Measurements from ENCODE around the gene MEIS1. TPM values are rescaled to one million over a fixed set of nuclear protein-coding genes. Genes with fewer than 3 reads are reported as not detected.
A peak's percentile ranks its signal among the peaks of the same experiment; 100 is the strongest.

MEIS1 gene
- total and polyA plus RNA-seq, 5 experiments from 2014 or later = not detected

GRCh38 chr2:66452917-66453316, 18.0 kb downstream of the MEIS1 start:
- Mint-ChIP-seq H3K36me3 (no peaks in the 10 kb centered on the region), H3K27ac (no peak overlapping the region), H3K27me3 (peaks cover 0 to 5% (median under 1%) of the 10 kb centered on the region in 5 donors), H3K4me3 (no peak overlapping the region), H3K4me1 (no peaks in the 10 kb centered on the region), H3K9me3 (peaks cover 0 to under 1% (median 0%) of the 10 kb centered on the region in 9 donors)
- DNase-seq (no peak), ATAC-seq (no peak)
- POLR2A ChIA-PET = no interaction called here

GRCh38 chr2:66455490-66455889, 20.6 kb downstream of the MEIS1 start:
- ATAC-seq (no peak), DNase-seq (no peak)
- Mint-ChIP-seq H3K27me3 (peaks cover 2 to 16% (median 7%) of the 10 kb centered on the region in 5 donors), H3K4me3 (no peak overlapping the region), H3K27ac (no peak overlapping the region), H3K9me3 (peaks cover 0 to 16% (median 0%) of the 10 kb centered on the region in 9 donors), H3K4me1 (no peaks in the 10 kb centered on the region), H3K36me3 (no peaks in the 10 kb centered on the region)
- POLR2A ChIA-PET = no interaction called here

- Mint-ChIP-seq H3K4me1 (no peaks in the 10 kb centered on the region), H3K27ac (no peak overlapping the region), H3K36me3 (no peaks in the 10 kb centered on the region), H3K9me3 (peaks cover 0 to 16% (median 0%) of the 10 kb centered on the region in 9 donors), H3K27me3 (peaks cover 0 to 16% (median 7%) of the 10 kb centered on the region in 5 donors), H3K4me3 (no peak overlapping the region)
- no peak for DNase-seq
- POLR2A ChIA-PET = no interaction called here
- ATAC-seq = no peak
Observed at GRCh38 chr2:66456183-66457041, 21.5 kb downstream of the MEIS1 start.

GRCh38 chr2:66457545-66457944, 22.6 kb downstream of the MEIS1 start:
- POLR2A ChIA-PET = no interaction called here
- no peak overlapping the region for H3K4me3 Mint-ChIP-seq
- no peaks in the 10 kb centered on the region for H3K4me1 Mint-ChIP-seq
- H3K36me3 Mint-ChIP-seq = no peaks in the 10 kb centered on the region
- DNase-seq (no peak), ATAC-seq (no peak)
- peaks cover 0 to 16% (median 0%) of the 10 kb centered on the region in 9 donors for H3K9me3 Mint-ChIP-seq
- H3K27me3 Mint-ChIP-seq = peaks cover 0 to 16% (median 10%) of the 10 kb centered on the region in 5 donors
- H3K27ac Mint-ChIP-seq = no peak overlapping the region

- Mint-ChIP-seq H3K4me3 (no peak overlapping the region), H3K36me3 (no peaks in the 10 kb centered on the region), H3K9me3 (peaks cover 0 to 16% (median 0%) of the 10 kb centered on the region in 9 donors), H3K4me1 (no peaks in the 10 kb centered on the region), H3K27ac (no peak overlapping the region), H3K27me3 (peaks cover 0 to 16% (median 10%) of the 10 kb centered on the region in 5 donors)
- POLR2A ChIA-PET = no interaction called here
- ATAC-seq = no peak
- no peak for DNase-seq
Observed at GRCh38 chr2:66460031-66460430, 25.1 kb downstream of the MEIS1 start.

GRCh38 chr2:66461001-66461663, 26.2 kb downstream of the MEIS1 start:
- DNase-seq (no peak), ATAC-seq (no peak)
- no peak overlapping the region for H3K4me3 Mint-ChIP-seq
- peaks cover 0 to 16% (median 0%) of the 10 kb centered on the region in 9 donors for H3K9me3 Mint-ChIP-seq
- no peaks in the 10 kb centered on the region for H3K36me3 Mint-ChIP-seq
- POLR2A ChIA-PET = no interaction called here
- peaks cover 0 to 17% (median 10%) of the 10 kb centered on the region in 5 donors for H3K27me3 Mint-ChIP-seq
- no peaks in the 10 kb centered on the region for H3K4me1 Mint-ChIP-seq
- H3K27ac Mint-ChIP-seq = no peak overlapping the region

- Mint-ChIP-seq H3K36me3 (no peaks in the 10 kb centered on the region), H3K27me3 (peaks cover 0 to 24% (median 10%) of the 10 kb centered on the region in 5 donors), H3K4me3 (no peak overlapping the region), H3K4me1 (no peaks in the 10 kb centered on the region), H3K9me3 (peaks cover 0 to 16% (median 0%) of the 10 kb centered on the region in 9 donors), H3K27ac (no peak overlapping the region)
- POLR2A ChIA-PET = no interaction called here
- DNase-seq = no peak
- no peak for ATAC-seq
Observed at GRCh38 chr2:66461664-66462500, 27.0 kb downstream of the MEIS1 start.

- Mint-ChIP-seq H3K4me3 (no peak overlapping the region), H3K9me3 (peaks cover 0 to 16% (median 0%) of the 10 kb centered on the region in 9 donors), H3K36me3 (no peaks in the 10 kb centered on the region), H3K27ac (no peak overlapping the region), H3K4me1 (no peaks in the 10 kb centered on the region), H3K27me3 (peaks cover 0 to 25% (median 10%) of the 10 kb centered on the region in 5 donors)
- DNase-seq = no peak
- POLR2A ChIA-PET = no interaction called here
- ATAC-seq = no peak
Observed at GRCh38 chr2:66462501-66462825, 27.5 kb downstream of the MEIS1 start.

- no peak overlapping the region for H3K4me3 Mint-ChIP-seq
- H3K27me3 Mint-ChIP-seq = peaks cover 0 to 25% (median 10%) of the 10 kb centered on the region in 5 donors
- H3K4me1 Mint-ChIP-seq = no peaks in the 10 kb centered on the region
- DNase-seq (no peak), ATAC-seq (no peak)
- no peaks in the 10 kb centered on the region for H3K36me3 Mint-ChIP-seq
- POLR2A ChIA-PET = no interaction called here
- peaks cover 0 to 16% (median 0%) of the 10 kb centered on the region in 9 donors for H3K9me3 Mint-ChIP-seq
- no peak overlapping the region for H3K27ac Mint-ChIP-seq
Observed at GRCh38 chr2:66463206-66463755, 28.4 kb downstream of the MEIS1 start.

- no peaks in the 10 kb centered on the region for H3K4me1 Mint-ChIP-seq
- H3K27me3 Mint-ChIP-seq = peaks cover 0 to 9% (median 3%) of the 10 kb centered on the region in 5 donors
Observed at GRCh38 chr2:66464930-66465637, 30.2 kb downstream of the MEIS1 start.

GRCh38 chr2:66466433-66466832, 31.5 kb downstream of the MEIS1 start:
- peak overlapping the region in 1 of 10 donors; percentile 46 for H3K27ac Mint-ChIP-seq
- no peak overlapping the region for H3K4me3 Mint-ChIP-seq
- ATAC-seq (no peak), DNase-seq (no peak)
- peaks cover 0 to 9% (median 3%) of the 10 kb centered on the region in 5 donors for H3K27me3 Mint-ChIP-seq
- POLR2A ChIA-PET = no interaction called here
- H3K4me1 Mint-ChIP-seq = no peaks in the 10 kb centered on the region
- H3K9me3 Mint-ChIP-seq = no peaks in the 10 kb centered on the region
- H3K36me3 Mint-ChIP-seq = no peaks in the 10 kb centered on the region

More at GRCh38 chr2:66464930-66465637, 30.2 kb downstream of the MEIS1 start:
- Mint-ChIP-seq H3K4me3 (no peak overlapping the region), H3K9me3 (peaks cover 0 to under 1% (median 0%) of the 10 kb centered on the region in 9 donors), H3K27ac (no peak overlapping the region), H3K36me3 (no peaks in the 10 kb centered on the region)
- POLR2A ChIA-PET = no interaction called here
- no peak for DNase-seq
- ATAC-seq = no peak

GRCh38 chr2:66467718-66468117, 32.8 kb downstream of the MEIS1 start:
- ATAC-seq (no peak), DNase-seq (no peak)
- no peak overlapping the region for H3K27ac Mint-ChIP-seq
- no peaks in the 10 kb centered on the region for H3K4me1 Mint-ChIP-seq
- H3K9me3 Mint-ChIP-seq = peaks cover 0 to 3% (median 0%) of the 10 kb centered on the region in 9 donors
- H3K36me3 Mint-ChIP-seq = no peaks in the 10 kb centered on the region
- H3K27me3 Mint-ChIP-seq = peaks cover 0 to 9% (median 0%) of the 10 kb centered on the region in 5 donors
- no peak overlapping the region for H3K4me3 Mint-ChIP-seq
- POLR2A ChIA-PET = no interaction called here
